GM21737 (cell line): Measurements from ENCODE around the gene ODC1.
A peak's percentile ranks its signal among the peaks of the same experiment; 100 is the strongest.

Experiments
- ATAC-seq: cut with Tn5 transposase; IDR thresholded peaks from one replicate; pipeline ENCODE4 v1.9.1; 2021; ENCODE audit warnings: mild to moderate bottlenecking, moderate library complexity; ENCODE audit not compliant: unreplicated experiment

Gene ODC1

DNA sequence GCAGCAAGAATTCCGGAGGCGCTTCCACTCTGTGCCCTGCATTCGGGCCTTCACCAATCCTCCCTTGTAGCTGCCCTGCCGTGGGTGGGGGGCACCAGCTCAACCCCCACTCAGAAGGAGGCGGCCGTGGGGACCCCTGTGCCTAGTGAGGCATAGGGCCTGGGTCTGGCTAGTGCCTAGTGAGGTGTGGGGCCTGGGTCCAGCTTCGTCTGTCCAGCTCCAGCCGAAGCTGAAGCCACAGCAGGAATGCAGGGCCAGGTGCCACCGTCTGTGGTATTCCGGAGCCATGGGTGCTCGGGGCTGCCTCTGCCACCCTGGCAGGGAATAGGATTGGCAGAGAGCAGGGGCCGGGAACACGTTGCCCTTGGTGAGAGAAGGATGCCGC is 12.3 kb downstream of the ODC1 start:
- ATAC-seq = no peak

DNA sequence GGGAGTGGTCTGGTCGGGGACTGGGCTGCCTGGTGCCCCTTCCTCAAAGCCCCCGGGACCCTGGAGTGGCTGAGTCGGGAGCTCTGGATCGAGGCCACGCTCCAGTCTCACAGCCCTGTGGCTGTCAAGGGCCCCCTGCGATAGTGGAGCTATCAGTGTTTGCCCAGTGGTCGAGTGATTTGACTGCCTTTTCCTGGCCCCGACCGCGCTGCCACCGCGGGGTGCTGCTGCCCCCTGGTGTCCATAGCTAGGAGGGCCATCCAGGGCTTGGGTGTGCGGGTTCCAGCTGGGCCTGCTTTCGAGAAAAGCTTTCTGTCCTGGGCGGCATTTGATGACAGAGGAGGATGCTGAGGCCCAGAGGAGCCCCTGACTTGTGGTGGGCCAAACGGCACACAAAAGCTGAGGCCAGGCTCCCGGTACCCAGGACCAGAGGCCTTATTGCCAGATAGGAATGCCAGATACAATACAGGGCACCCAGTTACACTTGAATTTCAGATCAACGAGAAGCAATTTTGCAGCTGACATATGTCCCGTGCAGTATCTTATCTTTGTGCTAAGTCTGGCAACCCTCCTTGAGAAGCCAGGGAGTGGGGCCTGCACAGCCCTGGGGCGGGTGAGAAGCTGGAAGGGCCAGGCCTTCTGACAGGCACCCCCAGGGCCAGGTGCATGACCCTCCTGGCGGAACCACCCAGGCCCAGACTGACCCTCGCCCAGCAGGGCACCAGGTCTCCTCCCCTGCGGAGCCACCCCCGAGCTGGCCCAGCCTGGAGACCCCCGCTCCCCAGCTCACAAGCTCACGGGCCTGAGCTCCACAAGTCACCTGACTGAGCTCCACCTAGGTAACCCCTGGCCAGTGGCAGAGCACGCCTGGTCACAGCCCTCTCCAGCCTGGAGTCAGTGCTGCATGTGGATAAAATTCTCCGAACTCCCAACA is 13.0 kb downstream of the ODC1 start:
- peak; percentile 73 for ATAC-seq

DNA sequence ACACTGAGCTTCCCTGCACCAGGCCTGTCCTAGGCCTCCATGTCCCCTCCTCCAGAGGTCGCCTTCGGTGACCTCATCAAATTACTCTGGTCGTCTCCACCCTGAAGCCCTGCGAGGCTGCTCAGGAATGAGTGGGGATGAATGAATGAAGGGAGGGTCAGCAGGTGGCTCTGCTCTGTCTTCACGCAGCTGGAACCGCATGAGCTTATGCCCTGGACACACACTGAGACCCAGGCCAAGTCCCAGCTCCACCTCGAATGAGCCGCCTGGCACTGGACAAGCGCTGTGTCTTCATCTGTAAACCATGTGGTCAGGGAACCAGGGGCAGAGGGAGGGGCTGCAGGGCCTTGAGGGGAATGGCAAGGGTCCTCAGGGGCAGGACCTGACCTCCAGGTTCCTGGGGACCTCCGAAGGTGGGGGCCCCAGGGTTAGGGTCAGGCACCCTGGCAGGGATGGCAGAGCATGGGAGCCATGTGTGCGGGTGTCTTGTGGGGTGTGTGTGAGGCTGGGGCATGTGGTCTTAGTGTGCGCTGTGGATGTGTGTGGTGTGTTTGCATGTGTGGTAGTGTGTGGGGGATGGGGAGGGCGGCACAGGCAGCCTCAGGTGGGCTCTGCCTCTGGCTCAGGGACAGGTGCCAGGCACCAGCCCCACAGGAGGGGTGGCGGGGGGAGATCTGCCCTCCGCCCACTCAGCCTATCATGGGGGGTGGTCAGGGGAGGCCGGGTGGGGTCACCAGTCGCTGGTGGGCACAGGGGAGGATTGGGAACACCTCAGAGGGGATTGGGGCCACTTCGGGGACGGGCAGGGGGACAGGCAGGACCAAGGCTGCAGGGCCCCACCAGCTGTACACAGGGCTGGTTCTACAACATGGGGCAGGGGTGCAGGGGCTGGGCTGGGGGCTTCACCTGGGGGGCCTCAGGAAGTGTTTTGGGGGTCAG is 13.9 kb downstream of the ODC1 start:
- ATAC-seq = no peak

DNA sequence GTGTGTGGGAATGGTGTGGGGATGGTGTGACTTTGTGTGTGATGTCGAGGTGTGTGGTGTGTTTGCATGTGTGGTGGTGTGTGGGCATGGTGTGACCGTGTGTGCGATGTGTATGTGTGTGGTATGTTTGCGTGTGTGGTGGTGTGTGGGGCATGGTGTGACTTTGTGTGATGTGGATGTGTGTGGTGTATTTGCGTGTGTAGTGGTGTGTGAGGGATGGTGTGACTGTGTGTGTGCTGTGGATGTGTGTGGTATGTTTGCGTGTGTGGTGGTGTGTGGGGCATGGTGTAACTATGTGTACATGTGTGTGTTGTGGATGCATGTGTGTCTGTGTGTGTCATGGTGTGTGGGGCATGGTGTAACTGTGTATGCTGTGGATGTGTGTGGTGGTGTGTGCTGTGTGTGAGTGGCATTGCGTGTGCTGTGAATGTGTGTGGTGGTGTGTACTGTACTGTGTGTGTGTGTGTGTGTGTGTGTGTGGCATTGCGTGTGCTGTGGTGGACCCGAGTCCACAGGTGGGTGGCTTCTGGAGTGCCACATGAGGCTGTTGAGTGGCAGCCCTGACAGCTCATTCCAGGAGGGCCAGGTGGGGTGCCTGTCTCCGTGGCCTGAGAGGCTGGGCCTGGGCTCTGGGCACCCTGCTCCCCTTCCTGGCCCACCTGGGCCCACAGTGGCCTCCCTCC is 14.7 kb downstream of the ODC1 start:
- ATAC-seq = no peak

DNA sequence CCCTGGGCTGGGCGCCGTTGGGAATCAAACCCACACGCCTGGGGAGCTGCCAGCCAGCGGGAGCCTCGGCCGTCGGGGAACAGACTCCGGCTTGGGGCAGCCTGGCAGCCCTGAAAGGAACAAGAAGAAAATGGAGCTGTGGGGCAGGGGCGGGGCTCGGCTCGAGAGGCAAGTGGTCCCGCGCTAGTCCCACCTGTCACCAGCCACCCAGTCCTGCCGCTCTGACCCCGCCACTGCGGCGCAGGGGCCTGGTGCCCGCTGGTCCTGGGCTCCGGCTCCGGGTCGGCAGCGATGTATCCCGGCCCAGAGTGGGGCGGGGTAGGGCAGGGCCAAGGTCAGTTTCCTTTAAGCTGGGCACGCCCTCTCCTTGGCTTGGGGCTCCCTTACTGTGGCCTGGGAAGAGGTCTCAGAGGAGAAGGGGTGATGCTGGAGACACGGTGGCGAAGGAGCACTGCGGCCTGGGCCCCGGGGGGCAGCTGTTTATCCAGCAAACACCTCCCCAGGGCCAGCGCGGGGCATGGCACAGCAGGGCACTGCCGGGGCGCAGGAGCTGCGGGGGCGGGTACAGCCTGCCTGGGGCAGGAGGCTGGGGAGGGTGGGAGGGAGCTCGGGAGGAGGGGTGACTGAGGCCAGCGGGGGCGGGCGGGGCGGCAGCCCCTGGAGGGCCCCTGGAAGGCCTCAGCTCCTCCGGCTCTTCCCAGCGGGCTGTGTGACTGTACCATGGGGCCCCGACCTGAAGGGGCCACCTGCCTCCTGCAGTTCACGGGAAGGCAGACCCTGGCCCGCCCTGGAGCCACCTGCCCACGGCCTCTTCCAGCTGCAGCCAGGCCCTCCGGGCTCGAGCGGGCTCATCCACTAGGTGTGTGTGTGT is 15.6 kb downstream of the ODC1 start:
- no peak for ATAC-seq

DNA sequence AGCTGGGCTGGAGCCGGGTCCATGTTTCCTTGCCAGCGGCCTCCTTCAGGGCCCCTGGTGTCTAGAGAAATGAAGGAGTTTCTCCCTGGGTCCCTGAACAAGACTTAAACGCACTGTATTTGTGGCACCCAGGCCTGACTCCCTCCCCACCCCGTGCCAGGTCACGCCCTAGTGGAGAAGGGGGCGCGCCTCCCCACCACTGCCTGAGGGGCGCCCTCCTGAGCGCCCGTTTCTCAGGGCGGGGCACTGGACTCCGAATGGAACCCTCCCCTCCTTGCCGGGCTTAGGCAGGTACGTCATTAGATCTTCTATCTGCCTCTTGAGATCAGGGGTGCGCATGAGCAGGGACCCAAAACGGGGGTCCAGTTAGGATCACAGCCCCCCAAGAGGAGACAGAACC is 16.3 kb downstream of the ODC1 start:
- ATAC-seq = no peak

DNA sequence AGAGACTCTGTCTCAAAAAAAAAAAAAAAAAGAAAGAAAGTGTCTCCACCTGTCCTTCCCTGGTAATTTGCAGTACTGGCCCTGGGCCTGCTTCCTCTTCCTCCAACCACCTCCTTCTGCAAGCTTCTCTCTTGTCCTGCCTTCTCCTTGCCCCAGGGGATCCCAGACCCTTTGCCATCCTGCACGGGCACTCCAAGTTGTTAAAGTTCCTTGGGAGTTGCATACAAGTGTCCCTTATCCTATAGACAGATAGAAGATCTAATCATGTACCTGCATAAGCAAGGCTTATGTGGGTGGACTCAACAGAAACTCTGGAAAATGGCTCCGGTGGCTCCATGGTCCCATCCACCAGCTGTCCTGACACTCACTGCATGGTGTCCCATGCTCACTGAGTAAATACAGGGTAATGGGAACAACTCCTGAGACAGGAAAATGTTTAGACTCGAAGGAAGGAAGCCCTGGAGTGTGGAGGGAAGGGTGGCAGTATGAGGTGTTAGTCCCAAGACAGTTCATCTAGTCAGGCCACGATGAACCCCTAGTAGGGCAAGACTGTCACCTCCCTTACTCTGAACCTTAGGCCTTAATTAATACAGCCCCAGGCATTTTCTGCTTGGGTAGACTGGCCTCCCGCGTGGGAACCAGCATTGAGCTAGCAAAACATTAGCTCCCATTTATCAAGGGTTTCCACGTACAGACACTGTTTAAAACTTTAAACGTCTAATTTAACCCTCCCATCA is 17.1 kb downstream of the ODC1 start:
- no peak for ATAC-seq

DNA sequence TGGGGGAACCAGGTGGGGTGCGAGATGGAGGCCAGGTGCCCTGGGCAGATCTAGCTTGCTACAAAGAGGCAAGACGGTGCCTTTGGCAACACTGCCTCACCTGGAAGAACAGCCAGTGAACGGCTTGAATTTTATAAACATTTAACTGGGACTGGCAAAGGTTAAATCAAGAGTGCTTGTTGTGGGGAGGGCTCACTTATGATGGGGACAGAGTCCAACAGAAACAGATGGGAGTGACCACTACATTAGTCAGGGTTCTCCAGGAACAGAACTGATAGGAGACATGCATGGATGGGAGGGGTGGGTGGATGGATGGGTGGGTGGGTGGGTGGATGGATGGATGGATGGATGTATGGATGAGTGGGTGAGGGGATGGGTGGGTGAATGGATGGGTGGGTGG is 19.2 kb downstream of the ODC1 start:
- ATAC-seq = no peak

DNA sequence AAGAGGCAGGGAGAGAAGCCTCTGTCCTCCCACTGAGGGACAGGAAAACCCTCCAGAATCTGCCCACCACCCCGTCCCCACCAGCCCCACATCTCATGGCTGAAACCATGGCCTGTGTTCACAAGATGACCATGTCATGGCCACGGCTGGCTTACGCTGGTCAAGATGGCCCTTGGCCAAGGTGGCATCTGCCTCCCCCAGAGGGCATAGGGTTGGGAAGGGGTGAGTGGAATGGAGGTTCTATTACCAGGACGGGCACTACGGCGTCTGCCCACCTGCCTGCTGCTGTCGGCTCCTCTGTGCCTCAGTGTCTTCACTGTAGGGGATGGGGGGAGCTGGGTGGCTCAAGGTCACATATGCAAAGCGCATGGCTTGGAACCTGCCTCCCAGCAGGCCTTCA is 19.8 kb downstream of the ODC1 start:
- no peak for ATAC-seq

DNA sequence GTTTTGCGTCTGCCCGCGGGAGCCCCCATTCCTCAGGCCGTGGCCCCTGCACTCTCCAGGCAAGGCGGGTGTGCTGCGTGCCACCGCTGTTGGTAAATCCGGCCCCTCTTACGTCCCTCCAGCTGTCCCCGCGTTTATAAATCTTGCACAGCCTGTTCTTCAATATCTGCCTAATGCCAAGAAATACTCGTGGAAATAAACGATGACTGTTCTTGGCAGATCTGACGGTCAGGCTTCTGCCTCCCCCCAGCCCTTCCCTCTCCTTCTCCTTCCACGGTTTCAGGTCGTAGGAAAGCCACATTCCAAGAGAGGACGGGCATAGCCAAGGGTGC is 20.5 kb downstream of the ODC1 start:
- ATAC-seq = no peak

DNA sequence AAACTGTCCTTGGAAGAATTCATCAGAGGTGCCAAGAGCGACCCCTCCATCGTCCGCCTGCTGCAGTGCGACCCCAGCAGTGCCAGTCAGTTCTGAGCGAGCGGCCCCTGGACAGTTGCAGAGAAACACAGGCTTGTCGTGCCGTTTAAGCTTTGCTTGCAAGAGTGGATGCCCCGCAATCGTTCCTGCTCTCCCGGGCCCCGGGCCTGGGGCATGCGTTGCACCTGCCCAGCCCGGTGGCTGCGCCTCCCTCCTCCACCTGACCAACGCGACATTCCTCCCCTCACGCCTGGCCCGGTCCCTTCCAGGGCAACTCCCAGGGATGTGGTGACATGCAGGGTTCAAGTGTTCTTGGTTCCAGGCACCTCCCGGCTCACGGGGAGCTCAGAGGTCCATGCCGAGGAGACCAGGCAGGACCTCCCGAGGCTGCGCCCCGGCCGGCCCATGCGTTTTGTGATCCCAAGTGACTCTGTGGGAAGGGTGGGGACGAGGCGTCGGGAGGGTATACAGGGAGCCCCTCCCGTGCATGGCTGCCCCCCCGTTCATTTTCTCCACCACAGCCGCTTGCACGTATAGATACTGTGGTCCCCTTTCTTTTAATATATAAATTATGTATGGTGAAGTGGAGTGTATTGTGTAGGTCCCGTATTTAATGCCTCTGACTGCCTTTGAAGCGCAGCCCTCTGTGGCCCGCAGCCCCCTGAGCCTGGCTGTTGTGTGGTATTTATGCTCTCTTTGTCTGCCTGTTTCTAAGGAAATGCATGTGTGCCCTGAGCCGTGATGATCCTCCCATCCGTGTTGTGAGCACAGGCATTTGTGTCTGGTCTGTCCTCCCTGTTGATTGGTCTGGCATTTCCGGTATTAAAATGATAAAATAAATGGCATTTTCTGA is 21.2 kb downstream of the ODC1 start:
- no peak for ATAC-seq

DNA sequence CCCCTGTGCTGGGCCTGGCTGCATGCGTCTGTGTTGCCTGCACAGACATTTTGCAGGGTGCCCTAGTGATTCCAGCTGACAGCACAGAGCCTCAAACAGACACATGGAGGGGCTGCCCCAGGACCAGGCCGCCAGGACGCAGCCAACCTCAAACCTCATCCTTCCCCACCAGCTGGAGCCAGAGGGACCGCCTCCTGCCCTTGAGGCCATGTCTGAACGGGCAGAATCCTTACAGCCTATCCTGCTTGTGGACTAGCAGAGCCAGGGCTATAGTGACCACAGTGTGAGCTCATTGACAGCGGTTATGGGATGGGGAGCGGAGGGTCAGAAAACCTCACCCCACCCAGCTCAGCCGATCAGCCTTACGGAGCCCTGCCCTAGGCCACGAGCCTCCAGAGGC is 22.4 kb downstream of the ODC1 start:
- ATAC-seq = no peak

DNA sequence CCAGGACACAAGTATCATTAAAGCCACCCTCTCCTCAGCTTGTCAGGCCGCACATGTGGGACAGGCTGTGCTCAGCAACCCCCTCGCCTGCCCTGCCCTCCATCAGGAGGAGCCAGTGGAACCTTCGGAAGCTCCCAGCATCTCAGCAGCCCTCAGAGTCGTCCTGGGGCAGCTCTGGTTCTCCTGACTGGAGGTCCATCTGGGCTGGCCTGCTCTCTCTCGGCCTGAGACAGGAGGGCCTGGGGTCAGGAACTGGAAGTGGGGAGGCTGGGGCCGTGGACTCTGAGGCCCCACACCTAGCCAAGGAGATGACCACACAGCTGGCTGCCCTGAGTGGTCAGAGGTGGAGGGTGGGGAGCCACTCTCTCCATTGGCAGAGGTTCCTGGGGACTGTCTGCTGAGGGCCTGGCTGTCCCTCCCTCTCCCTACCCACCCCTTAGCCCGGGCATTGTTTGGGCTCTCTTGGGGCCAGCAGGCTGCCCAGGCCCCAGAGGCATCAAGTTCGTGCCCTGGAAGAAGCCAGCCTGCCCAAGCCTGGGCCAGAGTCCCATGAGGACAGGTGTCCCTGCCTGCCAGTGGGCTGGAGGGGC is 23.1 kb downstream of the ODC1 start:
- ATAC-seq = no peak

DNA sequence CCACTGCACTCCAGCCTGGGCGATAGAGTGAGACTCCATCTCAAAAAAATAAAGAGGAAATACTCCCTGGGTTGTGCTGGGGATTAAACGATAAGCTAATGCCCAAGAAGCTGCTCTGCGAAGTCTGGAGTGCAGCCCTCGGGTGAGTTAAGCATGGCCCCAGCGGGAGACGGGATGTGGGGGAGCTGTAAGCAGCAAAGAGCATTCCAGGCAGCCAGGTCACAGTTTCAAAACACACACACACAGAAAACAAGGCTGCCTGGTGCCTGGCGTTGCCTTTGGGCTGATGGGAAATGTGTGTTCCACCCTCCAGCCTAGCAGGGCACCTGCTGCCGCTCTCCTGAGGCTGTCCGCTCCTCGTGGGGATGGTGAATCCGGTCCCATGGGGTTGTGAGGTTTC is 24.1 kb downstream of the ODC1 start:
- ATAC-seq = no peak

DNA sequence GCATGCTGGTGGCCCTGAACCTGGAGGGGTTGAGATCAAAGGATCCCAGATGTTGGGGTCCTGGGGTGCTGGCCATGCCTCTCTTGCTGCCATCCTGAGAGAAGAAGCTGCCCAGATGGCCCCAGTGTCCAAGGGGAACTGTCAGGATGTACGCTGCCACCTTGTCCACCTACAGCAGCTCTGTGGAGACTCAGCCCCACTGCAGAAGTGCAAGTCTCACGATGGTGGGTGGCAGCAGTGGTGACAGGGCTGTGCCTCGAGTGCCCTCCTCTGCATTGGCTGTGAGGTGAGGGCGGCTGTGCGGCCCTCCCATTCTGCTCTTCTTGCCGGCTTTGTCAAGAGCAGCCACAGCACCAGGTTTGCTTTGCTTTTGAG is 24.7 kb downstream of the ODC1 start:
- ATAC-seq = no peak

DNA sequence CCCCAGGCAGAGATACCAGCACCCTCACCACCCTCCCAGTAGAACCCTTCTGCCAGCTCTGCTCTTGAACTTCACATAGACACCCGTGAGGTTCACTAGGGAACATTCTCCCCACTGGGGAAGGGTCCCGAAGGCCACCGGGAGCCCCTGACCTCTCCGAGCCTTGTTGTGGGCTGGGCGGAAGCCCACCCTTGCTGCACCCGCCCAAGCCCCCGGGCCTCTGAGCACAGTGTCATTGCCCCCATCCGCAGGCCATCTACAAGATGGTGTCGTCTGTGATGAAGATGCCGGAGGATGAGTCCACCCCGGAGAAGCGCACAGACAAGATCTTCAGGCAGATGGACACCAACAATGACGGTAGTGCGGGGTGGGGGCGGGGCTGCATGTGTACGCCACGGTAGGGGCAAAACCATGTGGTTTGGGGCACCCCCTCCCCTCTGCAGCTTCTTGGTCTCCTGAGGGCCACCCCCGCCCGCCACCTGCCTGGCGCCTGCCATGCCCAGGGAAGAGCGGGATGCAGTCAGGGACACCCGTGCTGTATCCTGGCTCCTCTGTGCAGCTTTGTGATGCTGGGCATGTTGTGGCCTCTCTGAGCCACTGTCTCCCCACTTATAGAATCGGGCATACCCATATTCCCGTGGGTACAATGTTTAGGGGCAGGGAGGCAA is 25.3 kb downstream of the ODC1 start:
- ATAC-seq = no peak

DNA sequence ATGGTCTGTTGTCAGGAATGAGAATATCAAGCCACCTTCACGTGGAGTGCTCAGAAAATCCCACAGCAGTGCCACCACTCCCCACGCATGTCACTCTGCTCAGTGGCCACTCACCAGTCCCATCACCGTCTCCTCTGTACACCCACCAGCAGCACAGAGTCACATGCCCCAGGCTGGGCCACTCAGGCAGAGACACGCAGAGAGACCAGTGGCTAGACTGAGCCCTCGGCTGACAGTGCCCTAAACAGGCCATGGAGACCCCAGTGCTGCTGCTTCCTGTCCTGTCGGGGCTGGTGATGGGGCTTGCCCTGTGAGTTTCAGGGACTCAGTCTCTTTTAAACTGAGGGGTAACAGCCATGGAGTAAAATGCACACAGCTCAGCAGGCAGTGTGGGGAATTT is 25.9 kb downstream of the ODC1 start:
- ATAC-seq = no peak
